C4-2B (cell line): ENCODE results near the gene HELZ.

Experiments
- ZFX ChIP-seq: fragments of 450-650 bp; IDR thresholded peaks from 2 replicates; pipeline ENCODE4 v1.6.1; 2017
- TF ChIP-seq, protein P1 (sequence below): fragments of 450-650 bp; conservative IDR thresholded peaks from 2 replicates; pipeline ENCODE4 v1.5.1; 2017; ENCODE audit warnings: mild to moderate bottlenecking

GRCh38 chr17:67125924-67126323 is 119.1 kb downstream of the HELZ start:
- TF ChIP-seq, protein P1, sequence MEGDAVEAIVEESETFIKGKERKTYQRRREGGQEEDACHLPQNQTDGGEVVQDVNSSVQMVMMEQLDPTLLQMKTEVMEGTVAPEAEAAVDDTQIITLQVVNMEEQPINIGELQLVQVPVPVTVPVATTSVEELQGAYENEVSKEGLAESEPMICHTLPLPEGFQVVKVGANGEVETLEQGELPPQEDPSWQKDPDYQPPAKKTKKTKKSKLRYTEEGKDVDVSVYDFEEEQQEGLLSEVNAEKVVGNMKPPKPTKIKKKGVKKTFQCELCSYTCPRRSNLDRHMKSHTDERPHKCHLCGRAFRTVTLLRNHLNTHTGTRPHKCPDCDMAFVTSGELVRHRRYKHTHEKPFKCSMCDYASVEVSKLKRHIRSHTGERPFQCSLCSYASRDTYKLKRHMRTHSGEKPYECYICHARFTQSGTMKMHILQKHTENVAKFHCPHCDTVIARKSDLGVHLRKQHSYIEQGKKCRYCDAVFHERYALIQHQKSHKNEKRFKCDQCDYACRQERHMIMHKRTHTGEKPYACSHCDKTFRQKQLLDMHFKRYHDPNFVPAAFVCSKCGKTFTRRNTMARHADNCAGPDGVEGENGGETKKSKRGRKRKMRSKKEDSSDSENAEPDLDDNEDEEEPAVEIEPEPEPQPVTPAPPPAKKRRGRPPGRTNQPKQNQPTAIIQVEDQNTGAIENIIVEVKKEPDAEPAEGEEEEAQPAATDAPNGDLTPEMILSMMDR: no peak
- no peak for TF ChIP-seq ZFX
